IgD-negative memory B cell (primary cell): Measurements from ENCODE around the gene LYSMD1. TPM values are rescaled to one million over a fixed set of nuclear protein-coding genes. Genes with fewer than 3 reads are reported as not detected.

Source experiments
- H3K27ac Mint-ChIP-seq, 3 donors: one replicate each; pipeline ENCODE4 v1.8.0; 2020 to 2022; ENCODE audit warnings: mild to moderate bottlenecking in 3 of 3, mixed read lengths in 3 of 3, moderate library complexity in 1 of 3
- H3K27me3 Mint-ChIP-seq: one replicate; pipeline ENCODE4 v1.8.0; 2021; ENCODE audit warnings: mixed read lengths
- H3K36me3 Mint-ChIP-seq: one replicate; pipeline ENCODE4 v1.8.0; 2020; ENCODE audit warnings: mild to moderate bottlenecking, mixed read lengths
- H3K4me1 Mint-ChIP-seq, 3 donors: one replicate each; pipeline ENCODE4 v1.8.0; 2020 to 2022; ENCODE audit warnings: mixed read lengths in 3 of 3, mild to moderate bottlenecking in 1 of 3
- H3K4me3 Mint-ChIP-seq, 4 donors: one replicate each; pipeline ENCODE4 v1.8.0; 2020 to 2022; ENCODE audit warnings: mild to moderate bottlenecking in 4 of 4, mixed read lengths in 4 of 4, moderate library complexity in 3 of 4
- H3K9me3 Mint-ChIP-seq, 3 donors: one replicate each; pipeline ENCODE4 v1.8.0; 2020 to 2021; ENCODE audit warnings: mixed read lengths in 3 of 3, mild to moderate bottlenecking in 1 of 3
- polyA plus RNA-seq: library from polyadenylated mRNA; unstranded; fragments of 300-500 nt; fragmentation: Illumina TruSeq; gene quantifications from one replicate; pipeline ENCODE4 v1.2.3, GENCODE V29; 2021

Gene LYSMD1
- polyA plus RNA-seq, 1 donor from 2014 or later: 0.69 TPM

DNA sequence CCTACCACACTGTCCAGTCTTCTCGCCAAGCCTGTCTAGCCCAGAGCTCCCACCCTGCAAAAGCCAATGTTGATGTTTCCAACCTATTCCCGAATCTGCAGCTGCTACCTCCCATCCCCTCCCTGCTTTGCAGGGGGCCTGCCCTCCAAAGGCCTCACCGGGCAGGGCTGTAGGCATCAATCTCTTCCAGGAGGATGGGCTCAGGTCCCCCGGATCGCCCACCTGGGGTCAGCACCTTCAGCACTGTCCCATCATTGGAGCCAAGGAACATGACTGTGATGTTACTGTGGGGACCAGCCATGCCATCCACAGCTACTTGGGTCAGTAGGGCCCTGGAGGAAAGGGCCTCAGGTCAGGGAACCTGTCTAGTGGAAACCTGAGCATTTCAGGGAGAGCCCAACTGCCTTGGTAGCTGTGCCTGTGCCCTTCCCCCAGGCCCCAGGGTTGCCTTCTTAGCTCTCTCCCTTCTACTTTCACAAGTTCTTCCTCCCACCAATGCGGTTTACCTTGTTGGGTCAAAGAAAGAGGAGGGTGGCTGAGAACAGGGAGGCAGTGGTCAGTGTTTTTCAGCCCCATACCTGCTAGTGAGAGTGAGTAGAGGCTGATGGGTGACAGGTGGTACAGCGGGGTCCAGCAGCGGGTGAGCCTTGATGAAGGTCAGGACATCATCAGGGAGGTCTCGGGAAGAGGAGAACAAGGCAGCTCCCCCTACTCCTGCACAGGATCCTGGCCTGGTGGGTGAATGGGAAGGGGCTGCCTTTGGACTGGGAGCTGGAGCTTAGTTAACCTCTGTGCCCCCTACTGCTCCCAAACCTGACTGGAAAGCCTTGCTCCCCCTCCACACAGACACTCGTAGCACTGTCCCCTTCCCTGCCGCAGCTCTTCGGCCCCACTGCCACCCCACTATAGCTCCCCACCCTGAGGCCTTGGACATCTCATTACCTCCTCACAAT is 30.0 kb downstream of the LYSMD1 start:
- Mint-ChIP-seq H3K9me3 (no peaks in the 10 kb centered on the region), H3K36me3 (no peaks in the 10 kb centered on the region), H3K27ac (no peak overlapping the region), H3K27me3 (no peaks in the 10 kb centered on the region), H3K4me1 (peaks cover 1 to 6% (median 3%) of the 10 kb centered on the region in 3 donors), H3K4me3 (peak overlapping the region in 1 of 4 donors; percentile 47)

DNA sequence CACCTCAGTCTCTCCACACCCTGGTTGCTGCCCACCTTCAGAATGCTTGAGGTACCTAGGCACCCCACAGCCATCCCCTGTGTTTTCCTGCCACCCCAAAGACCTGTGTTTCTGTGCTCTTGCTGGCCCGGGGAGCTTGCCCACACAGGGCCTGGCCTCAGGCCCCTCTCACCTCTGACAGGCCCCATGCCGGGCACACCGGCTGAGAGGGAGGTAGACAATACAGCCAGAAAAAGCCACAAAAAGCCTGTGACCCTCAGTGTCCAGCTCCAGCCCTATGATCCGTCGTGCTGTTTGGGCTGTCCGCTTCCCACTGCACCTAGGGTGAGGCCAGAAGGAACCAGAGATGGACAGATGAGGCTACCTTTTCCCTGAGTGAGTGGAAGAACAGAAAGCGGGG is 30.7 kb downstream of the LYSMD1 start:
- no peak overlapping the region for H3K4me3 Mint-ChIP-seq
- H3K4me1 Mint-ChIP-seq: peaks cover 1 to 6% (median 6%) of the 10 kb centered on the region in 3 donors
- no peaks in the 10 kb centered on the region for H3K9me3 Mint-ChIP-seq
- peaks cover 2% of the 10 kb centered on the region for H3K27me3 Mint-ChIP-seq
- H3K36me3 Mint-ChIP-seq: no peaks in the 10 kb centered on the region
- no peak overlapping the region for H3K27ac Mint-ChIP-seq

DNA sequence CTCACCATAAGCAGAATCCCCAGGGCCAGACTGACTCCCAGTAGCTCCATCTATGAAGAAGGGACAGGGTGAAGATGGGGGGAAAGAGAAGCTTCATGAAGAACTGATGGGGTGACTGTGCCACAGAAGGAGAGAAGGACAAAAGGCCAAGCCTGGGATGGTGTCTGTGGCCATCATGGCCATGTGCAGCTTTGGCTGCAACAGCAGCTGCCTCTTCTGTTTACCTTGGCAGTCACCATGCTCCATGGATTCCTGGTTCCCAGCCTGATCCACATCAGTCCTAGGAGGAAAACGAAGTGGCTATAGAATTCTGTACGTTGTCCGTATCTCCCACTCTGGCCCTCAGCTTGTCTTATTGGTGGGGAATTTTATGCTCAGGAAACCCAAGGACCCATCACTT is 31.3 kb downstream of the LYSMD1 start:
- peaks cover 2% of the 10 kb centered on the region for H3K27me3 Mint-ChIP-seq
- H3K4me1 Mint-ChIP-seq: peaks cover 1 to 6% (median 6%) of the 10 kb centered on the region in 3 donors
- no peak overlapping the region for H3K27ac Mint-ChIP-seq
- peak overlapping the region in 1 of 4 donors; percentile 30 for H3K4me3 Mint-ChIP-seq
- no peaks in the 10 kb centered on the region for H3K36me3 Mint-ChIP-seq
- no peaks in the 10 kb centered on the region for H3K9me3 Mint-ChIP-seq

DNA sequence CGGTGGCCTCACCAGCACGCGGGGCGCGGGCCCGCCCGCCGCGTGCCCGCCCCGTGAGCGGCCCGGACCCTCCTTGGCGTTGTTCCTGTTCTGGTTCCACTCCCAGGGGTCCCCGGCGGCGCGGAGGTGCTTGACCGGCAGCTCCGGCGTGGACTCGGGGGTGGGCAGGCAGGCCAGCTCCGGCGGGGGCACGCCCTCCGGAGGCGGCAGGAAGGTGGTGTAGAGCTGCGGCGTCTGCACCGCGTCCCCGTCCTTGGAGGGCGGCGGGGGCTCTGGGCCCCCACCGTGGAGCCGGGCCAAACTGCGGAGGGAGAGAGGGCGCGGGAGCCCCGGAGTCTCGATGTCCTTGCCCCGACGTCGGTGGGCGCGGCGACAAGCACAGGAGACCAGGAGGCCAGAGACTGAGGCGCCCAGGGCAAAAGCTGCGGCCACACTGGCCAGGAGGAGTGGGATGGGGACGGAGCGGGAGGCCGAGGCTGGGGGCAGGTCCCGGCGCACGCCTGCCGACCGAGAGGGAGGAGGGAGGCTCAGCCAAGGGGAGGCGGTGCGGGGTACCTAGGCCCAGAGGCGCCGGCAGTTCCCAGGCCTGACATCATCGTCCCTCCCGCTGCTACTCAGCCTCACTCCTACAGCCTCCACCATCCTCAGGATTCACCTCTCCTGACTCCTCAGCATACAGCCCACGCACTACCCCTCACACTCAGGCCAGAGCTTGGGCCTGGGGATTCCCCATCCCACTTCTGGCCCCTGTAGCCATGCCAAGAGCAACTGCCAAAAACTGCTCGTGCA is 32.5 kb downstream of the LYSMD1 start:
- Mint-ChIP-seq H3K27ac (no peak overlapping the region), H3K4me3 (no peak overlapping the region), H3K27me3 (peaks cover 2% of the 10 kb centered on the region), H3K36me3 (no peaks in the 10 kb centered on the region), H3K4me1 (peaks cover 1 to 6% (median 6%) of the 10 kb centered on the region in 3 donors), H3K9me3 (no peaks in the 10 kb centered on the region)

DNA sequence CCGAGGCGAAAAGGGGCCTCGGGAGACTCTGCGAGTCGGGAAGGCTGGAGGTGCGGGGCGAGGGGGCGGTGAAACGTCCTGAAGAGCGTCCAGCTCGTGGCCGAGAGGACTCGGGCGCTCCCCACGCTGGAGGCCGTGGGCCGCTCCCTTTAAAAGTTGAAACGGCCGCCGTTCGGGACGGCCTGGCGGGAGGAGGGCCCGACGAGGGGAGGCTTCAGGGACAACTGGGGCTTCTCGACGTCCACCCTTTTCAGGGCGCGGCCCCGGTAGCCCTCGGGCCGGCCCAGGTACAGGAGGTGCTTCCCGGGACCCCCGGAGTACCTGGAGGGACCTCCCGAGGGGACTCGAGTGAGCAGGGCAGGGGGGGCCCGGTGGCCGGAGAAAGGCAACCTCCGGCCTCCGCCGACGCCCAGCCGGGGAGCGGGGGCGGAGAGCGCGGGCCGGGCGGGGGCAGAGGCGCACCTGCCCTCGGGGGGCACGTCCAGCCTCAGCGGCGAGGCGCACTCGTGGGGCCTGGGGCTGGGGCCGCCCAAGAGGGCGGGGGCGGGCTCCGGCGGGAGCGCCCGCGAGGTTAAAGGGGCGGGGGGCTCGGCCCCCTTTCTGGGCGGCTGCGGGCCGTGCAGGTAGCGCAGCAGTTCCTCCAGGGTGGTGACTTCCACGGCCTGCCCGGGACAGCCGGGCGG is 33.2 kb downstream of the LYSMD1 start:
- H3K4me3 Mint-ChIP-seq: no peak overlapping the region
- peaks cover 1 to 6% (median 6%) of the 10 kb centered on the region in 3 donors for H3K4me1 Mint-ChIP-seq
- no peak overlapping the region for H3K27ac Mint-ChIP-seq
- peaks cover 2% of the 10 kb centered on the region for H3K27me3 Mint-ChIP-seq
- H3K9me3 Mint-ChIP-seq: no peaks in the 10 kb centered on the region
- H3K36me3 Mint-ChIP-seq: no peaks in the 10 kb centered on the region

DNA sequence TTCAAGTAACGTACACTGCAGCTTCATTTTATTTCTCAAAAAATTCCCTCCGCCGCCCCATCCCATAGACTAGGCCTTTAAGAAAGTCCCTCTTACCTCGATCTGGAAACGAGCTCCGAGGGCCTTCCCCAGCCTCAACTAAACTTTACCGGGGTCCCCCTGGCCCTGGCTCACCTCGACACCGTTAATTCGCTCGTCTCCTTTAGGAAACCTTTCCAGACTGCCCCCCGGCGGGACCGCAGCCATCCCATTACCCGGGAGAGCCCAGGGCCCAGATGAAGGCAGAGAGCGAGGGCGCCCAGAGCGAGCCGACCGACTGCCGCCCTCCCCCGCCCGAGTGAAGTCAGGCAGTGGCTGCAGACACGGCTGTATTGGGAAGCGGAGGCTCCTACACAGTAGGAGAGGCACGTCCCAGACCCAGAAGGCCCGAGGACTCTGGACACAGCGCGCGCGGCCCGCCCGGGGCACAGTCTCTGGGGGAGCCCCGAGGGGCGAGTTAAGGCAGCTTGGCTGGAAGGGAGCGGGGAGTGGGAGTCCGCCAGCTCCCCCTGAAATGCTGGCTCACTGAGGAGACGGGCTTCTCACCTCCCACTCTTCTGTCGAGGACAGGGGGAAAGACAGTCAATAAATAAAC is 33.9 kb downstream of the LYSMD1 start:
- no peaks in the 10 kb centered on the region for H3K9me3 Mint-ChIP-seq
- H3K27ac Mint-ChIP-seq: no peak overlapping the region
- H3K4me3 Mint-ChIP-seq: peak overlapping the region; percentile 69 to 92 (median 86)
- H3K4me1 Mint-ChIP-seq: peaks cover 1 to 6% (median 6%) of the 10 kb centered on the region in 3 donors
- peaks cover 2% of the 10 kb centered on the region for H3K27me3 Mint-ChIP-seq
- H3K36me3 Mint-ChIP-seq: no peaks in the 10 kb centered on the region

DNA sequence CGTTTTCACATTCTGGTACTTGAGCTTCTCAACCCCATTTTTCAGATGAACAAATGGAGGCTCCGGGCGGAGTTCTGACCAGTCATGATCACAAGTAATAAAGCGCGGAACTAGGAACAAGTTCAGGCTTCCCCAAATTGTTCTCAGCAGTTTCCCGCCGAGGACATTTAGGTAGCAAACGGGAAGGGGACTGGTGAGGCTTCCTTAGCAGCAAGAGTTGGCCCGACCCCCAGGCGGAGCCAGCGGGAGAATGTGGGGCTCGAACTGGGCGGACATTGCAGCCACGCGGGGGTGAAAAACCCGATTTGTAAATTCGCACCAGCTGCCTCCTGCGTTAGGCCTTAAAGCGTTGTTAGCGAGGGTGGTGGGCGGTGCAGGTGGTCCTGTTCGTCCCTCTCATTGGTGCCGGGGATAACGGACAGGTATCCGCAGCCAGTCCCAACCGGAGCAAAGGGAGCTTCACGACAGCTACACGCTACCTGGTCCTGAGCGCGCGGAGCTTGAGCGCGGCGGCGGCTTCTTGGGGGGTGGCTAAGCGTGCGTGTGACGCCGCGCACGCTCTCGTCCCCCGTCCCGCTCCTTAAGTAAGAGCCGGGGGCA is 34.6 kb downstream of the LYSMD1 start:
- H3K36me3 Mint-ChIP-seq: peaks cover 2% of the 10 kb centered on the region
- peak overlapping the region in 1 of 3 donors; percentile 55 for H3K27ac Mint-ChIP-seq
- peak overlapping the region; percentile 69 to 92 (median 86) for H3K4me3 Mint-ChIP-seq
- peaks cover 2% of the 10 kb centered on the region for H3K27me3 Mint-ChIP-seq
- H3K4me1 Mint-ChIP-seq: peaks cover 1 to 6% (median 6%) of the 10 kb centered on the region in 3 donors
- H3K9me3 Mint-ChIP-seq: no peaks in the 10 kb centered on the region

DNA sequence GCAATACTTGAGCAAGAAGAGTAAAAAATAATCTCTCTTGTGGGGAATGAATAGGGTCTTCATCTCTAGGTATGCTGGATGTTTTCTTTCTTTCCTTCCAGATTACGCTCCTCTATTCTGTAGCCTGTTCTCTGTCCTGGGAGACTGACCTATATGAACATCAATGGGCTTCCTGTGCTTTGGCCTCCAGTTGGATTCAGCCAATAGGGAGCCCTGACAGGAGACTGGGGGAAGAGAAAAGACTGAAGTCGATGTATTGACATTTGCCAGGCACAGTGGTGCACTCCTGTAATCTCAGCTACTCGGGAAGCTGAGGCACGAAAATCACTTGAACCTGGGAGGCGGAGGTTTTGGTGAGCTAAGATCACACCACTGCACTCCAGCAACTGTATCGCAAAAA is 36.9 kb downstream of the LYSMD1 start:
- peaks cover 2% of the 10 kb centered on the region for H3K27me3 Mint-ChIP-seq
- H3K4me1 Mint-ChIP-seq: peaks cover 1 to 6% (median 6%) of the 10 kb centered on the region in 3 donors
- H3K27ac Mint-ChIP-seq: no peak overlapping the region
- no peaks in the 10 kb centered on the region for H3K9me3 Mint-ChIP-seq
- H3K36me3 Mint-ChIP-seq: peaks cover 2% of the 10 kb centered on the region
- no peak overlapping the region for H3K4me3 Mint-ChIP-seq

DNA sequence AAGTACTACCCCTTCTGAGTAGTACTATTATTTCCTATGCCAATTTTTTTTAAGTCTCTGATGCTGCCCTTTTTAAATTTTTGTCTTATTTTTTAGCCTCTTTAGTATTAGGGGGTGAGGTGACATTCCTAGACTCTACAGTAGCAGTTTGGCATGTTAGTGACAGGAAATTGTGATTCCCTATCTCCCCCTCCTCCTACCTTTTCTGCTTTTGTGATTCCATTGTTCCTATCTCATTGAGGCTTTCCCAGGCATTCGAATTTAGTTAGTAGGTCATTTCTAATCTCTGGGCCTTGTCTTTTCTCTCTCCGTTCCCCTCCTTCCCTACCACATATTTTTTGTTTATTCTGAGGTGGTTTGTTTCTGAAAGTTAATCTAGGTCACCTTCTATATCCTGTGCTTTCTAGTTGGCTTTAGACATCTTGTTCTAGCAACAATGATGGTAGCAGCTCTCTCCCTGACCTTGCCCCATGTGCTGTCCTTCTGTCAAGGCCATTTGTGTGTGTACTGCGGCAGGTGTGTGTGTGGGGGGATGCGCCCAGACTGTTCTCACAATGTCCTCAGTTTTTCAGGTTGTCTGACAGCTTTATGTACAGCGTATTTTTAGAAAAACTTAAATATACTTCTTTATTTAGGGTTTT is 40.8 kb downstream of the LYSMD1 start:
- no peak overlapping the region for H3K27ac Mint-ChIP-seq
- H3K36me3 Mint-ChIP-seq: peaks cover 7% of the 10 kb centered on the region

DNA sequence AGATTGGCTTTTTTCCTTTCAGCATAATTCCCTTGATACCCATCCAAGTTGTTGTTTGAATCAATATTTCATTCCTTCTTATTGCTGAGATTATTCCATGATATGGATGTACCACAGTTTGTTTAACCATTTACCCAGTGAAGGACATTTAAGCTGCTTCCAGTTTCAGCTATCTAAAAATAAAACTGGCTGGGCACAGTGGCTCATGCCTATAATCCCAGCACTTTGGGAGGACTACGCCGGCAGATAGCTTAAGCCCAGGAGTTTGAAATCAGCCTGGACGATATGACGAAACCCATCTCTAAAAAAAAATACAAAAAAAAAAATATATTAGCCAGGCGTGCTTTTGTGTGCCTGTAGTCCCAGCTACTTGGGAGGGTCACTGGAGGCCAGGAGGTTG is 51.8 kb downstream of the LYSMD1 start:
- H3K27ac Mint-ChIP-seq: no peak overlapping the region
- H3K4me3 Mint-ChIP-seq: no peak overlapping the region
- H3K9me3 Mint-ChIP-seq: no peaks in the 10 kb centered on the region
- no peaks in the 10 kb centered on the region for H3K27me3 Mint-ChIP-seq
- peaks cover 6% of the 10 kb centered on the region for H3K36me3 Mint-ChIP-seq
- H3K4me1 Mint-ChIP-seq: no peaks in the 10 kb centered on the region

More for the DNA sequence above, 40.8 kb downstream of the LYSMD1 start:
- Mint-ChIP-seq H3K27me3 (no peaks in the 10 kb centered on the region), H3K9me3 (no peaks in the 10 kb centered on the region), H3K4me3 (no peak overlapping the region), H3K4me1 (no peaks in the 10 kb centered on the region)

Other genes with a start within 250 kb of the LYSMD1 start
- gene SETDB1, start 239.5 kb downstream of the LYSMD1 start, polyA plus RNA-seq: 19.8 TPM
- 110 TPM for gene CERS2, start 191.1 kb downstream of the LYSMD1 start, polyA plus RNA-seq
- 0.11 TPM for gene ANXA9, start 183.6 kb downstream of the LYSMD1 start, polyA plus RNA-seq
- gene MINDY1, start 159.0 kb downstream of the LYSMD1 start, polyA plus RNA-seq: 2.3 TPM
- gene PRUNE1, start 157.5 kb downstream of the LYSMD1 start, polyA plus RNA-seq: 36.2 TPM
- 0.13 TPM for gene BNIPL, start 129.3 kb downstream of the LYSMD1 start, polyA plus RNA-seq
- gene C1orf56, start 118.2 kb downstream of the LYSMD1 start, polyA plus RNA-seq: 4.5 TPM
- gene CDC42SE1, start 106.3 kb downstream of the LYSMD1 start, polyA plus RNA-seq: 86.2 TPM
- 1.5 TPM for gene MLLT11, start 105.5 kb downstream of the LYSMD1 start, polyA plus RNA-seq
- gene GABPB2, start 95.1 kb downstream of the LYSMD1 start, polyA plus RNA-seq: 5.5 TPM
- not detected for gene SEMA6C, start 19.3 kb downstream of the LYSMD1 start, polyA plus RNA-seq
- 16.1 TPM for gene TNFAIP8L2, start 9.3 kb downstream of the LYSMD1 start, polyA plus RNA-seq
- 70.1 TPM for gene SCNM1, start 242 bp upstream of the LYSMD1 start, polyA plus RNA-seq
- gene TMOD4, start 10.1 kb upstream of the LYSMD1 start, polyA plus RNA-seq: 1.0 TPM
- gene VPS72, start 24.3 kb upstream of the LYSMD1 start, polyA plus RNA-seq: 81.0 TPM
- 20.3 TPM for gene PIP5K1A, start 32.6 kb upstream of the LYSMD1 start, polyA plus RNA-seq
- gene PSMD4, start 88.8 kb upstream of the LYSMD1 start, polyA plus RNA-seq: 252 TPM
- gene ZNF687, start 116.4 kb upstream of the LYSMD1 start, polyA plus RNA-seq: 3.0 TPM
- gene PI4KB, start 161.5 kb upstream of the LYSMD1 start, polyA plus RNA-seq: 67.9 TPM
- 106 TPM for gene RFX5, start 181.3 kb upstream of the LYSMD1 start, polyA plus RNA-seq
- not detected for gene SELENBP1, start 206.8 kb upstream of the LYSMD1 start, polyA plus RNA-seq
- gene PSMB4, start 233.7 kb upstream of the LYSMD1 start, polyA plus RNA-seq: 69.1 TPM